ENCODE results near the gene PANX1.

The PANX1 gene

DNA sequence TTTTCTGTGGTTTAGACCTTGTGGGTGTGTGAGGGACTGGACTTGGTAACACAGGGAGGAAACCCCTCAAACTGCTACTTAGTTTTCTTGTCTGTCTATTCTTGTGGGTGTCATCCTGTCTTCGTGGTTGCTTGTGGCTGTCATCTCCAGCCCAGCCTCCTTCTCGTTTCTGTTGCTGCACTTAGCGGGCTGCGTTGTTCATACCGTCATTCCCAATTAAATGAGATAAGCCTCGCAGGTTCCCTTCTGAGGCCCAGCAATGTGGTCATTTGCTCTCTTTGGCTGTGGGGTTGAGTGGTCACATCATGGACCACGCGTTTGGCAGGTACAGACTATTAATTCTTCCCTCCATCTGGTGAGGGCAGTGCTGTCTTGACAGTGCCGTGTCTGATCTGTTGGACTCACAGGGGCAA is 18.8 kb downstream of the PANX1 start:
- TF ChIP-seq CTCF (IDR thresholded peaks at IDR 0.05; ENCODE audit: extremely low read depth, insufficient read depth, missing control alignments) = no peak
- in situ Hi-C loops (cut with MboI; ENCODE audit: low pct_unique_long_range_greater_than_20kb, low sequenced_read_pairs, unreplicated experiment) = no loop called here
- DNase-seq (ENCODE audit: low spot score) = no peak

DNA sequence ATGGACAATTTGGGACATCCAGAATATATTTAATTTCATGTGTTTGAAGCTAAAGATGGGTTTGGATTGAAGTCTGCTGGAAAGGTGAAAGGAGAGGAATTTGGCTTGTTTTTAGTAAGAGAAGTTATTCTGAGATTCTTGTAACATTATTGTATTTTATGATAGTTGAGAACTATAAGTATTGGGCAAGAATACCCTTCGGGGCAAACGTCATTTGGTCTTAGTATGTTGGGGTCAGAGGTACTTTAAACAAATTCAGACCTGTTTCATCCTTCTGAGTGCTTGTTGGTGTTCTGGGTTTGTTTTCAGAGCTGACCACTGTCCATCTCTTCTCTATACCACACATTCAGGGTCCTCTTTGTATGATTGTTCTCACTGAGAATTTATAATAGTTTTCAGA is 19.5 kb downstream of the PANX1 start:
- in situ Hi-C loops (cut with MboI; ENCODE audit: low pct_unique_long_range_greater_than_20kb, low sequenced_read_pairs, unreplicated experiment) = no loop called here
- no peak for DNase-seq (ENCODE audit: low spot score)
- no peak for TF ChIP-seq CTCF (IDR thresholded peaks at IDR 0.05; ENCODE audit: extremely low read depth, insufficient read depth, missing control alignments)

- in situ Hi-C loops (cut with MboI; ENCODE audit: low pct_unique_long_range_greater_than_20kb, low sequenced_read_pairs, unreplicated experiment) = no loop called here
- TF ChIP-seq CTCF (IDR thresholded peaks at IDR 0.05; ENCODE audit: extremely low read depth, insufficient read depth, missing control alignments) = no peak
- DNase-seq (ENCODE audit: low spot score) = no peak
These were observed 20.9 kb downstream of the PANX1 start for GRCh38 chr11:94149431-94150017.

DNA sequence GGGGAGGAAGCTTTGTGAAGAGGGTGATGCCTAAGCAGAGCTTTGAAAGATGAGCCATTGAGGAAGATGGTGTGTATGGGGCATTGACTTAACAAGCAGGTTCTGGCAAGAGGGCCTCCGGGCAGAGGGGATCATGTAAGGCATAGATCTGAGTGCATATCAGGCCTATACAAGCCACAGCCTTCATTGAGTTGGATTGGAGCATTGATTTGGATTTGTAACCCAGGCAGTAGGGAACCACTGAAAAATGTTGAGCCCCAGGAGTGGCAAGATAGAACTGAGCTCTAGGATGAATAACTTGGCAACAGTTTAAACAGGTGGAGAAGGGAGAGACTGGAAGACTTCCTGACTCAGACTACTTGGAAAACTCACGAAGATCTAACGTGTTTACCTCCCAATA is 21.4 kb downstream of the PANX1 start:
- no peak for TF ChIP-seq CTCF (IDR thresholded peaks at IDR 0.05; ENCODE audit: extremely low read depth, insufficient read depth, missing control alignments)
- in situ Hi-C loops (cut with MboI; ENCODE audit: low pct_unique_long_range_greater_than_20kb, low sequenced_read_pairs, unreplicated experiment) = no loop called here
- no peak for DNase-seq (ENCODE audit: low spot score)

DNA sequence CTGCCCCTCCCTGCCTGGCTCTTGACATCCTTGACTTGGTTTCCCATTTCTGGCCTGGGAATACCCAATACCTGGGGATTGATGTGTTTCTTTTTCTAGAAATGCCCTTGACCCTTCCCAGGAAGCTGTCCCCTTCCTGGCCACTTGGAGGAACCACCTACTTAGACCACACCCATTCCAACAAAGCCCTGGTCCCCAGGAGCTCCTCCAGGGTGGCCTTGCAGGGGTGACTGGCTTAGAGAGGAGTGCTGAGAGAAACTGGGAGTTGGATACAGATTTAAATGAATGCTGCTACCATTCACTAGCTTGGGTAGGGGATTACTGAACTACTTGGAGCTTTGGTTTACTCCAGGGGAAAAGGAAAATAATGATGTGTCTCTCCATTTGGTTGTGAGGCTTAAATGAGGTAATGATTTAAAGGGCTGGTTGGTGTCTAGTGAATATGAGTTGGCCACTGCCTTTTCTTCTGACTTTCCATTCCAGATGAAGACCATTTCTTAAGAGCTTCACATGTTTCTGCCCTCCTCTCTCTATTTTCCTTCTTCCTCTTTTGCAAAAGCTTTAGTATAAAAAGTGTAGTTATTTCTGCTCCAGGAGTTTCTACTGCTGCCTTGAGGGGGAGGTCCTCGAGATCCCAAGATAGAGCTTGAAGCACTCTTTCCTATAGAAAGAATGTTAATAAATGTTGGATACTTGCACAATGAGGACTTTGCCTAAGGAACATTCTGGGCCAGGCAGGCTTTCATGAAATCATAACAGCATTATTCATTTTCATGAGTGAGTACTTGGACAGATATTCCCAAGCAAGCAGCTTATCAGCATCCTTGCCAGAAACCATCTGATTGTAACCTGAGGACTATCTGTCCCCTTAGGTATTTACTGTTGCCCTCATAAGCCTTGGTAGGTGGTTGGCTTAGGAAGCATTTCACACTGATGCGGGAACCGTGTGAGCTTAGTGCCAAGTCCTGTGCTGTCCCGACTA is 22.4 kb downstream of the PANX1 start:
- in situ Hi-C loops (cut with MboI; ENCODE audit: low pct_unique_long_range_greater_than_20kb, low sequenced_read_pairs, unreplicated experiment) = no loop called here
- no peak for TF ChIP-seq CTCF (IDR thresholded peaks at IDR 0.05; ENCODE audit: extremely low read depth, insufficient read depth, missing control alignments)
- DNase-seq (ENCODE audit: low spot score) = no peak

DNA sequence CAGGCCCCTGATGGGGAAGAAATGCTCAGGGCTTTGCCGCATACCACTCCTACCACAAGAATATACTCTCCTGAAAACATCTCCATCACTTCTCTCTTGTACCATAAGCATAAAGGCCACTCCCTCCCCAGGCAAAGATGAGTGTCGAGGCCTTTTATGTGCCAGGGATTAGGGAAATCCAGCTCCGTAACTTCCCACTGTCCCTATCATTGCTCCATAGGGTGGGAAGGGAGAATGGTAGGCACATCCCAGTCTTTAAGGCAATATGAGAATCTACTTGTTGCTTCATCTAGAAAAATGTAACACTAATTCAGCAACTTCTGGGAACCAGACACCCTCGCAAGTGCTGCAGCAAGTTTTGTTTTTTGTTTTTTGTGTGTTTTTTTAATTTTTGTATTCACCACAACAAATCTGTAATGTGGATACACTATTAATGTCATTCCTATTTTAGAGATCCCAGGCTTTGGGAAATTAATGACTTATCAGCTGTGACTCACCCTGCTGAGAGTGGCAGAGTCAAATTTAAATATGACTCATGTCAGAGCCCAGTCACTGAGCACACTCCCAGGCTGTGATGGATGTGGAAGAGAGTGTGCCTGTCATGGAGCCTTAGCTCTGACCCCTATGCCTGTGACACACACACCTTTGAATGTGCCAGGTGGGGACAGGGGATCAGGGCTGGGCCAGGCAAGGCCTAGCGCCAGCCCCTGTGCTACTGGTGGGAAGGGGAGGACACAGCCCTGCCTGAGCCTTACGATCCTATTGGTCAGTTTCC is 23.4 kb downstream of the PANX1 start:
- in situ Hi-C loops (cut with MboI; ENCODE audit: low pct_unique_long_range_greater_than_20kb, low sequenced_read_pairs, unreplicated experiment) = no loop called here
- TF ChIP-seq CTCF (IDR thresholded peaks at IDR 0.05; ENCODE audit: extremely low read depth, insufficient read depth, missing control alignments) = no peak
- no peak for DNase-seq (ENCODE audit: low spot score)
